Sigmoid colon (tissue), 7 donors: ENCODE data around the gene CDHR3. TPM values are rescaled to one million over a fixed set of nuclear protein-coding genes. Genes with fewer than 3 reads are reported as not detected.

Source experiments
- DNase-seq: peaks from one replicate; pipeline ENCODE4 v3.0.0-alpha.2; 2019
- H3K27ac ChIP-seq, 4 donors: fragments of 200-600 bp; sonication (generic); one replicate each; pipeline ENCODE4 v1.5.1; 2016 to 2019; ENCODE audit warnings: mild to moderate bottlenecking in 1 of 4
- H3K27me3 ChIP-seq, 3 donors: fragments of 200-600 bp; sonication (generic); one replicate each; pipeline ENCODE4 v1.5.1; 2019; ENCODE audit warnings: mild to moderate bottlenecking in 1 of 3
- H3K36me3 ChIP-seq, 4 donors: fragments of 200-600 bp; sonication (generic); one replicate each; pipeline ENCODE4 v1.5.1; 2016 to 2019
- H3K4me1 ChIP-seq, 4 donors: fragments of 200-600 bp; sonication (generic); one replicate each; pipeline ENCODE4 v1.5.1; 2017 to 2019
- H3K4me3 ChIP-seq, 4 donors: fragments of 200-600 bp; sonication (generic); one replicate each; pipeline ENCODE4 v1.5.1; 2017 to 2019; ENCODE audit warnings: mild to moderate bottlenecking in 2 of 4, moderate library complexity in 1 of 4
- H3K9me3 ChIP-seq, 4 donors: fragments of 200-600 bp in 3 of 4; sonication (generic) in 3 of 4; one replicate each; pipeline versions ENCODE4 v1.5.1 to v1.6.1; 2013 to 2019
- EP300 ChIP-seq, 4 donors: sonication (generic); formaldehyde crosslinking; IDR thresholded peaks; one replicate each; pipeline ENCODE4 v1.6.1; 2017; ENCODE audit warnings: antibody characterized with exemption in 4 of 4
- POLR2A ChIP-seq, 2 donors: fragments of 450-650 bp; IDR thresholded peaks; one replicate each; pipeline ENCODE4 v1.6.1; 2016; ENCODE audit warnings: antibody characterized with exemption in 2 of 2, mild to moderate bottlenecking in 2 of 2, moderate library complexity in 2 of 2
- POLR2AphosphoS5 ChIP-seq, 4 donors: sonication (generic); formaldehyde crosslinking; IDR thresholded peaks; one replicate each; pipeline ENCODE4 v1.6.1; 2017; ENCODE audit warnings: antibody characterized with exemption in 4 of 4
- WGBS, 2 donors: extraction: QIAGEN DNeasy Blood & Tissue Kit; methylation state at CpG; one replicate each; pipeline ENCODE4 v1.1.7; 2013; 5-methylcytosine and 5-hydroxymethylcytosine counted together
- intact Hi-C: fragments of 100-400 bp; cut with DNase I; formaldehyde crosslinking; loops from one replicate; pipeline ENCODE4 v1.15.1; 2023
- polyA plus RNA-seq, 3 donors: library from polyadenylated mRNA; stranded (reverse); fragments of 200-250 nt; gene quantifications; one replicate each; pipeline ENCODE4 v1.2.3, GENCODE V29; 2013
- total RNA-seq, 4 donors: library from RNA; depleted of rRNA; stranded (reverse); fragments of >200 nt; gene quantifications; one replicate each; pipeline ENCODE4 v1.1.0, GENCODE V29; 2016
- TF ChIP-seq, protein P1 (sequence below), 4 experiments: fragments of 450-650 bp in 3 of 4; fragments of 200-600 bp in 1 of 4; IDR thresholded peaks; one replicate each; pipeline ENCODE4 v1.5.1; 2016 to 2019; ENCODE audit warnings: antibody characterized with exemption in 4 of 4, mild to moderate bottlenecking in 3 of 4, moderate library complexity in 2 of 4
- donor health status: healthy with polysubstance abuse.
- donor health status: Bipolar disorder and iron deficiency.
- donor health status: healthy.

The CDHR3 gene
- total RNA-seq (10 to 100 TPM in 3 of 4 donors, 1 to 10 TPM in 1; 2.2 to 21.3 (median 16.9) TPM), polyA plus RNA-seq (1 to 10 TPM; 2.4 to 3.7 (median 3.2) TPM)

- Histone ChIP-seq H3K36me3 (no peaks in the 10 kb centered on the region), H3K4me3 (no peak within 1 kb of the TSS)
- WGBS, 2 donors = 72 to 86% methylated on average over 4 of the region's 4 CpGs
Observed at GRCh38 chr7:105963038-105963667, at the start of gene CDHR3. TSS of gene CDHR3 (plus strand) at chr7:105963264. CDS start at chr7:105963319, 55 bp downstream.

GRCh38 chr7:105913947-105914346 lies 49.1 kb upstream of the CDHR3 start:
- Histone ChIP-seq H3K4me3 (no peak overlapping the region), H3K9me3 (no peaks in the 10 kb centered on the region), H3K27ac (no peak overlapping the region), H3K27me3 (no peaks in the 10 kb centered on the region), H3K4me1 (no peaks in the 10 kb centered on the region), H3K36me3 (peaks cover 0 to 34% (median 2%) of the 10 kb centered on the region in 4 donors)
- whole genome bisulfite sequencing, 2 donors = 79 to 83% methylated on average over 3 of the region's 3 CpGs
- intact Hi-C loops = no loop called here
- no peak for DNase-seq
- TF ChIP-seq POLR2A (IDR thresholded peaks at IDR 0.05) = no peak

More at GRCh38 chr7:105963038-105963667, at the start of gene CDHR3:
- H3K27ac ChIP-seq = peak within 1 kb of the TSS in 3 of 4 donors; percentile 34 to 83 (median 40)
- H3K4me1 ChIP-seq = peaks cover 0 to 16% (median 7%) of the 10 kb centered on the region in 4 donors
- no peaks in the 10 kb centered on the region for H3K27me3 ChIP-seq
- DNase-seq = no peak
- TF ChIP-seq POLR2A (IDR thresholded peaks at IDR 0.05) (no peak), POLR2AphosphoS5 (IDR thresholded peaks at IDR 0.05) (no peak), EP300 (IDR thresholded peaks at IDR 0.05) (peak in 1 of 4 donors; percentile 46)
- TF ChIP-seq, protein P1, sequence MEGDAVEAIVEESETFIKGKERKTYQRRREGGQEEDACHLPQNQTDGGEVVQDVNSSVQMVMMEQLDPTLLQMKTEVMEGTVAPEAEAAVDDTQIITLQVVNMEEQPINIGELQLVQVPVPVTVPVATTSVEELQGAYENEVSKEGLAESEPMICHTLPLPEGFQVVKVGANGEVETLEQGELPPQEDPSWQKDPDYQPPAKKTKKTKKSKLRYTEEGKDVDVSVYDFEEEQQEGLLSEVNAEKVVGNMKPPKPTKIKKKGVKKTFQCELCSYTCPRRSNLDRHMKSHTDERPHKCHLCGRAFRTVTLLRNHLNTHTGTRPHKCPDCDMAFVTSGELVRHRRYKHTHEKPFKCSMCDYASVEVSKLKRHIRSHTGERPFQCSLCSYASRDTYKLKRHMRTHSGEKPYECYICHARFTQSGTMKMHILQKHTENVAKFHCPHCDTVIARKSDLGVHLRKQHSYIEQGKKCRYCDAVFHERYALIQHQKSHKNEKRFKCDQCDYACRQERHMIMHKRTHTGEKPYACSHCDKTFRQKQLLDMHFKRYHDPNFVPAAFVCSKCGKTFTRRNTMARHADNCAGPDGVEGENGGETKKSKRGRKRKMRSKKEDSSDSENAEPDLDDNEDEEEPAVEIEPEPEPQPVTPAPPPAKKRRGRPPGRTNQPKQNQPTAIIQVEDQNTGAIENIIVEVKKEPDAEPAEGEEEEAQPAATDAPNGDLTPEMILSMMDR (IDR thresholded peaks at IDR 0.05) = no peak
- intact Hi-C loops = no loop called here
- no peaks in the 10 kb centered on the region for H3K9me3 ChIP-seq

- H3K4me3 ChIP-seq = no peak overlapping the region
- DNase-seq = no peak
- no peak overlapping the region for H3K27ac ChIP-seq
- no peaks in the 10 kb centered on the region for H3K9me3 ChIP-seq
- H3K4me1 ChIP-seq = no peaks in the 10 kb centered on the region
- H3K36me3 ChIP-seq = peaks cover 0 to 19% (median 0%) of the 10 kb centered on the region in 4 donors
- intact Hi-C loops = no loop called here
- TF ChIP-seq, protein P1 (IDR thresholded peaks at IDR 0.05) = no peak
- TF ChIP-seq POLR2AphosphoS5 (IDR thresholded peaks at IDR 0.05) = no peak
- 83 to 87% methylated on average over 1 of the region's 1 CpG for WGBS, 2 donors
- H3K27me3 ChIP-seq = no peaks in the 10 kb centered on the region
Observed at GRCh38 chr7:105916603-105917002, 46.5 kb upstream of the CDHR3 start.

DNA sequence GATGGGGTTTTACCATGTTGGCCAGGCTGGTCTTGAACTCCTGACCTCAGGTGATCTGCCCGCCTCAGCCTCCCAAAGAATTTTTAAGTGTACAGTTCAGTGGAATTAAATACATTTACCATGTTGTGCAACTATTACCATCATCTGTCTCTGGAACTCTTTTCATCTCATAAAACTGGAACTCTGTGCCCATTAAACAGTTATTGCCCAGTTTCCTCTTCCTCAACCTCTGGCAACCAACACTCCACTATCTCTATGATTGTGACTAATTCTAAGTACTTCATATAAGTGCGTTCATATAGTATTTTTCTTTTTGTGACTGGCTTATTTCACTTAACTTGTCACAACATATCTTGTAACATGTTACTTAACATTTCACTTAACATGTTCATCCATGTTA lies 45.4 kb upstream of the CDHR3 start:
- 89 to 97% methylated on average over 2 of the region's 2 CpGs for WGBS, 2 donors
- H3K36me3 ChIP-seq = peaks cover 0 to 10% (median 0%) of the 10 kb centered on the region in 4 donors
- intact Hi-C loops = no loop called here
- no peaks in the 10 kb centered on the region for H3K9me3 ChIP-seq
- H3K4me3 ChIP-seq = no peak overlapping the region
- DNase-seq = no peak
- H3K4me1 ChIP-seq = no peaks in the 10 kb centered on the region
- no peak overlapping the region for H3K27ac ChIP-seq
- TF ChIP-seq POLR2A (IDR thresholded peaks at IDR 0.05) (no peak), EP300 (IDR thresholded peaks at IDR 0.05) (no peak), POLR2AphosphoS5 (IDR thresholded peaks at IDR 0.05) (no peak)
- TF ChIP-seq, protein P1 (IDR thresholded peaks at IDR 0.05) = no peak
- no peaks in the 10 kb centered on the region for H3K27me3 ChIP-seq

GRCh38 chr7:105920766-105921165 lies 42.3 kb upstream of the CDHR3 start:
- 56 to 76% methylated on average over 4 of the region's 4 CpGs for WGBS, 2 donors
- DNase-seq = no peak
- Histone ChIP-seq H3K4me1 (no peaks in the 10 kb centered on the region), H3K36me3 (no peaks in the 10 kb centered on the region), H3K9me3 (no peaks in the 10 kb centered on the region), H3K27me3 (no peaks in the 10 kb centered on the region), H3K4me3 (no peak overlapping the region), H3K27ac (no peak overlapping the region)
- intact Hi-C loops = no loop called here
- TF ChIP-seq POLR2AphosphoS5 (IDR thresholded peaks at IDR 0.05) (no peak), POLR2A (IDR thresholded peaks at IDR 0.05) (no peak), EP300 (IDR thresholded peaks at IDR 0.05) (no peak)
- TF ChIP-seq, protein P1 (IDR thresholded peaks at IDR 0.05) = no peak
